Stimulated activated naive CD8-positive, alpha-beta T cell treated with anti-CD3 and anti-CD28 coated beads, Interleukin-15, Interleukin-2, amounts not matched to agents 100 ng/mL and 50 ng/mL, for 24 hours (primary cell): Measurements from ENCODE around the gene PTER.

ENCODE experiments used
- H3K27ac Mint-ChIP-seq: one replicate; pipeline ENCODE4 v1.8.0; 2021; ENCODE audit warnings: mild to moderate bottlenecking, mixed read lengths
- H3K27me3 Mint-ChIP-seq: one replicate; pipeline ENCODE4 v1.8.0; 2021; ENCODE audit warnings: mixed read lengths
- H3K36me3 Mint-ChIP-seq: one replicate; pipeline ENCODE4 v1.8.0; 2021; ENCODE audit warnings: low read depth, mixed read lengths
- H3K4me1 Mint-ChIP-seq: one replicate; pipeline ENCODE4 v1.8.0; 2021; ENCODE audit warnings: low read depth, mixed read lengths
- H3K4me3 Mint-ChIP-seq: one replicate; pipeline ENCODE4 v1.8.0; 2021; ENCODE audit warnings: mild to moderate bottlenecking, mixed read lengths
- H3K9me3 Mint-ChIP-seq: one replicate; pipeline ENCODE4 v1.8.0; 2021; ENCODE audit warnings: mixed read lengths

The PTER gene

DNA sequence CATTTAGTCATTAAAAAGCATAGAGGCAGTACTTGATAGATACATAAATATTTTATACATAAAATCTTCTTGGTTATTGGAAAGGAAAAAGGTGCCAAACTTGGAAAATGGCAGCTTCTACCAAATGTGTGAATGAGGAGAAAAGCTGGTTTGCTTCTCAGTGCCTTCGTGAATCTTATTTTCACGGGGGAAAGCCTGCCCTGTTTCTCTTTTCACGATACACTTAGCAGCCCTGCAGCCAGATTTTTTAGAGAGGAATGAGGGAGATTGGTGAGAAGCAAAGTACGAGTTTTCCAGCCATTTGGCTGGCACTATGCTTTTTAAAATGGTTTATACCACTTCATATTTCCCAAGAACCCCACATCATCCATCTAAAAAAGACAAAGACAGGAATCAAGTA, 107.8 kb downstream of the PTER start:
- Mint-ChIP-seq H3K36me3 (no peaks in the 10 kb centered on the region), H3K4me1 (no peaks in the 10 kb centered on the region), H3K9me3 (no peaks in the 10 kb centered on the region), H3K27me3 (peaks cover 52% of the 10 kb centered on the region), H3K4me3 (no peak overlapping the region), H3K27ac (no peak overlapping the region)

DNA sequence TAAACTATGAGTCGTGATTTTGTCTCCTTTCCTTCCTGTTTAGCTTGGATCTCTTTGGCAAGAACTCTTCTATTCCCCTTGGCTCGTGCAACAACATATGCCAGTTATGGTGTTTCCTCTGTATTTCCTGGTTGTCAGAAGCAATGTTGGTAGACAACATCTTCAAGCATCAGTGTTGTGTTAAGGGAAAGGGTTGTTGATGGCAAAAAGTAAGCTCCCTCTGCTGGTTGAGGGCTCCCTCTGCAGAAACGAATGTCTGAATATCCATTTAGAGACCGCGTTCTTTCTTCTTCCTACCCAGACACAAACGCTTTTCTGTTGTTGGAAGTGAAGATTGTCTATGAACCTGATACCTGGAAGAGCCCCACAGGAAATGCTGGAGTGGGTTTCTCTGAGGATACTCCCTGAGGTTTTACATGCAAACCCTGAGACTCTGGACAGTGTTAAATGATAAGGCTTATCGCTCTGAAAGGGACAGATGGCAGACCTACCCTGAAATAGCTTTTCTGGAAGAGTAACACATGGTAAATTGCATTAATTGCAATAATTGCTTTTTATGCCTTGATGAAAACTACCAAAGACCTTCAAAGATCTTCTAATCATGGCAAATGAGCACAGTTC, 108.4 kb downstream of the PTER start:
- no peaks in the 10 kb centered on the region for H3K36me3 Mint-ChIP-seq
- no peaks in the 10 kb centered on the region for H3K9me3 Mint-ChIP-seq
- peaks cover 46% of the 10 kb centered on the region for H3K27me3 Mint-ChIP-seq
- H3K27ac Mint-ChIP-seq = no peak overlapping the region
- H3K4me3 Mint-ChIP-seq = no peak overlapping the region
- H3K4me1 Mint-ChIP-seq = no peaks in the 10 kb centered on the region

DNA sequence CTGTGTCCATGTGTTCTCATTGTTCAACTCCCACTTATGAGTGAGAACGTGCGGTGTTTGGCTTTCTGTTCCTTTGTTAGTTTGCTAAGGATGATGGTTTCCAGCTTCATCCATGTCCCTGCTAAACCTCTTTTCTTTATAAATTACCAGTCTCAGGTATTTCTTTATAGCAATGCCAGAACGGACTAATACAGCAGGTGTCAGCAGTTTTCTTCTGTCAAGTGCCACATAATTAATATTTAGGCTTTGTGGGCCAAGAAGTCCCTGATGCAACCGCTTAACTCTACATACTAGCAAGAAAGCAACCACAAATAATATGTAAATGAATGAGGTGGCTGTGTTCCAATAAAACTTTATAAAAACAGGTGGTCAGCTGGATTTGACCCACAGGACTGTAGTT, 111.2 kb downstream of the PTER start:
- H3K4me1 Mint-ChIP-seq = no peaks in the 10 kb centered on the region
- H3K9me3 Mint-ChIP-seq = no peaks in the 10 kb centered on the region

DNA sequence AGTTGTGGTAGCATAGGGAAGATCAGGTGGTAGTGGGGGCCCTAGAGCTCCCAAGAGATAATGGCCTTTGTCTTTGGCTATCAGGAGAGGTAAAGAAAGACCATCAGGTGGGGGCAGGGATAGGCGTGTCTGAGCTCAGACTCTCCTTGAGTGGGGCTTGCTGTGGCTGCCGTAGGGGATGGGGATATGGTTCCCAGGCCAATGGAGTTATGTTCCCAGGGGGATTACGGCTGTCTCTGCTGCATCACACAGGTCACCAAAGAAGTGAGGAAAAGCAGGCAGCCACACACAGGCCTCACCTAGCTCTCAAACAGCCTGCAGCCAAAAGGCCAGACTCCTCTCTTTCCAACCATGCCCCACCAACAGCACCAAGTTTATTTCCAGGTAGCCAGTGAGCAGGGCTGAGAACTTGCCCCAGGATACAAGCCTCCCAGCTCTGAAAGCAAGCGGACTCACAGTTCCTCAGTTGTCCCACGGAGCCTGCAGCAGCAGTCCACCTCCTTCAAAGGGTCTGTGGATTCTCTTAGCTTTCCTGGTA, 122.5 kb downstream of the PTER start:
- H3K9me3 Mint-ChIP-seq = no peaks in the 10 kb centered on the region
- H3K4me3 Mint-ChIP-seq = no peak overlapping the region
- no peak overlapping the region for H3K27ac Mint-ChIP-seq
- H3K4me1 Mint-ChIP-seq = no peaks in the 10 kb centered on the region
- no peaks in the 10 kb centered on the region for H3K36me3 Mint-ChIP-seq
- peaks cover 32% of the 10 kb centered on the region for H3K27me3 Mint-ChIP-seq

More for the DNA sequence above, 111.2 kb downstream of the PTER start:
- H3K4me3 Mint-ChIP-seq = no peak overlapping the region
- H3K36me3 Mint-ChIP-seq = no peaks in the 10 kb centered on the region
- H3K27me3 Mint-ChIP-seq = peaks cover 37% of the 10 kb centered on the region
- no peak overlapping the region for H3K27ac Mint-ChIP-seq

DNA sequence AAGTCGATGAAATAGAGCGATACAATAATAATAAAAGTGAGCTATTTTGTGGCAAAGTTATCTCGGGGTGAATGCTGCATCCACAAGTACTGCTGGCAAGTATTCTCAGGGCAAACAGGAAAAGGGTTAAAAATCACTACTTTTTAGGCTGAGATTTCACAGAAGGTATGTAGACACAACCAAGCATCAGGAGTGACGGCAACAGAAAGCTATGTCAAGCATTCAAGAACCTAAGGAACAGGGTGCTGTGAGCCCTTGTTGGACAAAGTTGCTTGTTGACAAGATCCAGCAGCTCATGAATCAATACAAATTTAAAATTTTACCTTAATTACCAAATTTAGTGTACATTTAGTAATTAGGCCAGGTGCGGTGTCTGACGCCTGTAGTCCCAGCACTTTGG, 126.1 kb downstream of the PTER start:
- Mint-ChIP-seq H3K27ac (no peak overlapping the region), H3K9me3 (no peaks in the 10 kb centered on the region), H3K4me3 (no peak overlapping the region), H3K36me3 (no peaks in the 10 kb centered on the region), H3K4me1 (no peaks in the 10 kb centered on the region), H3K27me3 (peaks cover 38% of the 10 kb centered on the region)
